Measurements from ENCODE around the gene FOXRED1. TPM values are rescaled to one million over a fixed set of nuclear protein-coding genes. Genes with fewer than 3 reads are reported as not detected.

The FOXRED1 gene
- total RNA-seq, 1 donor from 2014 or later, result 60.9 TPM

- no peaks in the 10 kb centered on the region for H3K27me3 Mint-ChIP-seq (ENCODE audit: unreplicated experiment)
- no peaks in the 10 kb centered on the region for H3K9me3 Mint-ChIP-seq (ENCODE audit: unreplicated experiment)
- no peak overlapping the region for H3K27ac Mint-ChIP-seq (ENCODE audit: unreplicated experiment)
- no peak for TF ChIP-seq CTCF (IDR thresholded peaks at IDR 0.05; ENCODE audit: partially characterized antibody, unreplicated experiment)
- peaks cover 4% of the 10 kb centered on the region for H3K36me3 Mint-ChIP-seq (ENCODE audit: unreplicated experiment)
- no peak overlapping the region for H3K4me3 Mint-ChIP-seq (ENCODE audit: unreplicated experiment)
- H3K4me1 Mint-ChIP-seq (ENCODE audit: low read depth, unreplicated experiment), result peaks cover 21% of the 10 kb centered on the region
- DNase-seq, result no peak
Observed at GRCh38 chr11:126312961-126313360, 44.0 kb downstream of the FOXRED1 start.

- Mint-ChIP-seq H3K9me3 (ENCODE audit: unreplicated experiment) (no peaks in the 10 kb centered on the region), H3K4me3 (ENCODE audit: unreplicated experiment) (no peak overlapping the region), H3K36me3 (ENCODE audit: unreplicated experiment) (peaks cover 4% of the 10 kb centered on the region), H3K27me3 (ENCODE audit: unreplicated experiment) (no peaks in the 10 kb centered on the region), H3K27ac (ENCODE audit: unreplicated experiment) (no peak overlapping the region), H3K4me1 (ENCODE audit: low read depth, unreplicated experiment) (peaks cover 17% of the 10 kb centered on the region)
- TF ChIP-seq CTCF (IDR thresholded peaks at IDR 0.05; ENCODE audit: partially characterized antibody, unreplicated experiment), result no peak
- no peak for DNase-seq
Observed at GRCh38 chr11:126313826-126314225, 44.9 kb downstream of the FOXRED1 start.

- Mint-ChIP-seq H3K27me3 (ENCODE audit: unreplicated experiment) (no peaks in the 10 kb centered on the region), H3K9me3 (ENCODE audit: unreplicated experiment) (no peaks in the 10 kb centered on the region), H3K27ac (ENCODE audit: unreplicated experiment) (no peak overlapping the region), H3K36me3 (ENCODE audit: unreplicated experiment) (peaks cover 4% of the 10 kb centered on the region), H3K4me1 (ENCODE audit: low read depth, unreplicated experiment) (peaks cover 3% of the 10 kb centered on the region), H3K4me3 (ENCODE audit: unreplicated experiment) (no peak overlapping the region)
- no peak for DNase-seq
- TF ChIP-seq CTCF (IDR thresholded peaks at IDR 0.05; ENCODE audit: partially characterized antibody, unreplicated experiment), result no peak
Observed at GRCh38 chr11:126317432-126317755, 48.4 kb downstream of the FOXRED1 start.

- Mint-ChIP-seq H3K4me1 (ENCODE audit: low read depth, unreplicated experiment) (peaks cover 3% of the 10 kb centered on the region), H3K36me3 (ENCODE audit: unreplicated experiment) (peaks cover 4% of the 10 kb centered on the region), H3K27ac (ENCODE audit: unreplicated experiment) (no peak overlapping the region), H3K4me3 (ENCODE audit: unreplicated experiment) (no peak overlapping the region), H3K27me3 (ENCODE audit: unreplicated experiment) (no peaks in the 10 kb centered on the region), H3K9me3 (ENCODE audit: unreplicated experiment) (no peaks in the 10 kb centered on the region)
- no peak for DNase-seq
- TF ChIP-seq CTCF (IDR thresholded peaks at IDR 0.05; ENCODE audit: partially characterized antibody, unreplicated experiment), result no peak
Observed at GRCh38 chr11:126317756-126318573, 49.0 kb downstream of the FOXRED1 start.

GRCh38 chr11:126318574-126319373 is 49.8 kb downstream of the FOXRED1 start:
- no peak overlapping the region for H3K4me3 Mint-ChIP-seq (ENCODE audit: unreplicated experiment)

More at GRCh38 chr11:126318574-126319373, 49.8 kb downstream of the FOXRED1 start:
- no peak for TF ChIP-seq CTCF (IDR thresholded peaks at IDR 0.05; ENCODE audit: partially characterized antibody, unreplicated experiment)
- DNase-seq, result no peak
- H3K4me1 Mint-ChIP-seq (ENCODE audit: low read depth, unreplicated experiment), result peaks cover 3% of the 10 kb centered on the region
- H3K27ac Mint-ChIP-seq (ENCODE audit: unreplicated experiment), result no peak overlapping the region
- H3K9me3 Mint-ChIP-seq (ENCODE audit: unreplicated experiment), result no peaks in the 10 kb centered on the region
- no peaks in the 10 kb centered on the region for H3K27me3 Mint-ChIP-seq (ENCODE audit: unreplicated experiment)
- peaks cover 4% of the 10 kb centered on the region for H3K36me3 Mint-ChIP-seq (ENCODE audit: unreplicated experiment)

All from glutamatergic neuron (in vitro differentiated cells).